Endothelial cell of umbilical vein (primary cell): Measurements from ENCODE around the gene ITGB3. TPM values are rescaled to one million over a fixed set of nuclear protein-coding genes. Genes with fewer than 3 reads are reported as not detected.

Experiments used
- BruUV-seq: library from RNA; stranded (reverse); fragments of 400-500 nt; replicated peaks from 2 replicates; lab custom pipeline; 2021; lab: Mats Ljungman, UMichigan
- CTCF ChIA-PET: fragments of 300-600, 350-600 bp; sonication (Branson Sonifier 250); formaldehyde crosslinking; loops from one replicate; lab custom pipeline; 2021; ENCODE audit warnings: antibody characterized with exemption, inconsistent platforms; lab: Charles Lee
- POLR2A ChIA-PET: fragments of 300-600, 350-600 bp; sonication (Branson Sonifier 250); formaldehyde crosslinking; loops from one replicate; lab custom pipeline; 2021; ENCODE audit warnings: antibody characterized with exemption, inconsistent platforms; lab: Charles Lee
- DNase-seq: peaks from one replicate; pipeline ENCODE4 v3.0.0-alpha.2; 2011; ENCODE audit warnings: low read depth, low spot score
- FAIRE-seq: peaks from 2 replicates; lab custom pipeline; 2011; peaks lifted over from hg19 to GRCh38; lab: Jason Lieb, UNC
- H2AFZ ChIP-seq: 2 replicates; pipeline ENCODE4 v1.6.0; 2012; ENCODE audit warnings: low read depth, low read length, control low read depth, inconsistent platforms
- H3K27ac ChIP-seq: 2 replicates; pipeline ENCODE4 v1.5.1; 2011; ENCODE audit warnings: low read depth, mild to moderate bottlenecking, control low read depth, low read length, moderate library complexity; ENCODE audit not compliant: insufficient read depth
- H3K27me3 ChIP-seq, 2 experiments: 2 replicates each; pipeline versions ENCODE4 v1.6.0 to v1.6.1; 2011; ENCODE audit warnings: low read length in 2 of 2, mixed read lengths in 1 of 2; ENCODE audit not compliant: control insufficient read depth in 2 of 2, insufficient read depth in 2 of 2
- H3K36me3 ChIP-seq, 2 experiments: 2 replicates in 1 of 2; 3 replicates in 1 of 2; pipeline ENCODE4 v1.5.1; 2011; ENCODE audit warnings: low read length in 2 of 2, mild to moderate bottlenecking in 1 of 2, moderate library complexity in 1 of 2; ENCODE audit not compliant: control insufficient read depth in 2 of 2, insufficient read depth in 2 of 2; ENCODE audit errors: extremely low read depth in 1 of 2
- H3K4me1 ChIP-seq: 3 replicates; pipeline ENCODE4 v1.5.1; 2011; ENCODE audit warnings: mild to moderate bottlenecking, low read length; ENCODE audit not compliant: control insufficient read depth, insufficient read depth; ENCODE audit errors: extremely low read depth
- H3K4me2 ChIP-seq: 2 replicates; pipeline ENCODE4 v1.6.1; 2011; ENCODE audit warnings: low read length, control low read depth, mixed read lengths; ENCODE audit not compliant: insufficient read depth
- H3K4me3 ChIP-seq, 3 experiments: fragments of 200-600 bp in 1 of 3; sonication (generic), shearing (Covaris generic) in 1 of 3; replicated peaks in 1 of 3; 2 replicates each; pipeline ENCODE4 v1.5.1; 2011 to 2016; ENCODE audit warnings: control low read depth in 3 of 3, low read length in 3 of 3, mild to moderate bottlenecking in 2 of 3, inconsistent platforms in 1 of 3, low read depth in 1 of 3, moderate library complexity in 1 of 3; ENCODE audit not compliant: insufficient read depth in 1 of 3
- H3K79me2 ChIP-seq: 2 replicates; pipeline ENCODE4 v1.6.0; 2012; ENCODE audit warnings: low read length, inconsistent platforms; ENCODE audit not compliant: control insufficient read depth, insufficient read depth
- H3K9ac ChIP-seq: replicated peaks from 2 replicates; pipeline ENCODE3; 2011; ENCODE audit warnings: low read length, control low read depth; ENCODE audit not compliant: insufficient read depth; ENCODE audit errors: extremely low read depth
- H3K9me1 ChIP-seq: replicated peaks from 3 replicates; pipeline ENCODE4 v1.6.0; 2011; ENCODE audit warnings: mild to moderate bottlenecking, low read length; ENCODE audit not compliant: control insufficient read depth, insufficient read depth; ENCODE audit errors: extremely low read depth
- H3K9me3 ChIP-seq: replicated peaks from 2 replicates; pipeline ENCODE4 v1.5.1; 2012; ENCODE audit warnings: low read length, inconsistent platforms; ENCODE audit not compliant: control insufficient read depth, insufficient read depth
- H4K20me1 ChIP-seq: replicated peaks from 2 replicates; pipeline ENCODE3; 2011; ENCODE audit warnings: mild to moderate bottlenecking, low read length; ENCODE audit not compliant: control insufficient read depth, insufficient read depth; ENCODE audit errors: extremely low read depth
- EZH2 ChIP-seq: IDR thresholded peaks from 2 replicates; pipeline ENCODE4 v1.6.1; 2012; ENCODE audit warnings: borderline replicate concordance, low read depth, mild to moderate bottlenecking, moderate library complexity, low read length, inconsistent platforms; ENCODE audit not compliant: severe bottlenecking
- FOS ChIP-seq: IDR thresholded peaks from 2 replicates; pipeline ENCODE4 v1.6.1; 2011; ENCODE audit warnings: mild to moderate bottlenecking, low read length, moderate library complexity, borderline replicate concordance; ENCODE audit not compliant: insufficient read depth
- GATA2 ChIP-seq: IDR thresholded peaks from 2 replicates; pipeline ENCODE4 v1.7.0; 2011; ENCODE audit warnings: low read depth, mild to moderate bottlenecking, moderate library complexity, mixed read lengths, low read length; ENCODE audit not compliant: insufficient read length, insufficient read depth
- JUN ChIP-seq: IDR thresholded peaks from 2 replicates; pipeline ENCODE4 v1.6.1; 2011; ENCODE audit warnings: borderline replicate concordance, low read depth; ENCODE audit not compliant: insufficient read length, insufficient read depth
- MYC ChIP-seq: IDR thresholded peaks from one replicate; pipeline ENCODE4 v1.6.1; 2011; ENCODE audit warnings: mild to moderate bottlenecking, low read depth, low read length
- POLR2A ChIP-seq: IDR thresholded peaks from 2 replicates; pipeline ENCODE4 v1.6.1; 2012; ENCODE audit warnings: low read depth, mild to moderate bottlenecking, control low read depth, low read length
- POLR2AphosphoS5 ChIP-seq: IDR thresholded peaks from 2 replicates; pipeline ENCODE4 v1.6.1; 2012; ENCODE audit warnings: low read depth, mild to moderate bottlenecking, control low read depth, low read length, moderate library complexity; ENCODE audit not compliant: insufficient read depth
- dilution Hi-C: fragments of 300-500 bp; cut with MboI; formaldehyde crosslinking; loops from one replicate; pipeline ENCODE4 v1.15.0; 2019; ENCODE audit warnings: low sequenced_read_pairs; ENCODE audit not compliant: extremely low pct_ligation_motif_present
- intact Hi-C: fragments of 100-400 bp; cut with micrococcal nuclease; formaldehyde crosslinking; loops from one replicate; pipeline ENCODE4 v1.10.0; 2022
- polyA plus RNA-seq, 4 experiments: library from polyadenylated mRNA; depleted of rRNA in 3 of 4; stranded (reverse) in 3 of 4; unstranded in 1 of 4; fragments of >200 nt; gene quantifications; 2 replicates each; pipeline versions ENCODE4 v1.2.1 to v1.2.3, GENCODE V29; 2011 to 2012; ENCODE audit warnings: missing spikeins in 1 of 4
- total RNA-seq: library from RNA; stranded (reverse); gene quantifications from 2 replicates; pipeline ENCODE4 v1.2.3, GENCODE V29; 2021
- TF ChIP-seq, protein P1 (sequence below), 2 donors: IDR thresholded peaks; 1 replicate in 1 of 2; 2 replicates in 1 of 2; pipeline ENCODE4 v1.5.1; 2011; ENCODE audit warnings: low read length in 2 of 2, mild to moderate bottlenecking in 2 of 2, moderate library complexity in 2 of 2, control low read depth in 1 of 2, inconsistent platforms in 1 of 2, low read depth in 1 of 2; ENCODE audit not compliant: insufficient read depth in 1 of 2; ENCODE audit errors: extremely low read depth in 1 of 2
- TF ChIP-seq, protein P2 (sequence below): IDR thresholded peaks from 2 replicates; pipeline ENCODE4 v1.6.1; 2011; ENCODE audit not compliant: insufficient read depth, insufficient read length

The ITGB3 gene
- total and polyA plus RNA-seq, 2 donors (not counting 3 experiments of a cell fraction or from before 2014, with no cell fraction given), result 55.8 to 60.0 TPM

DNA sequence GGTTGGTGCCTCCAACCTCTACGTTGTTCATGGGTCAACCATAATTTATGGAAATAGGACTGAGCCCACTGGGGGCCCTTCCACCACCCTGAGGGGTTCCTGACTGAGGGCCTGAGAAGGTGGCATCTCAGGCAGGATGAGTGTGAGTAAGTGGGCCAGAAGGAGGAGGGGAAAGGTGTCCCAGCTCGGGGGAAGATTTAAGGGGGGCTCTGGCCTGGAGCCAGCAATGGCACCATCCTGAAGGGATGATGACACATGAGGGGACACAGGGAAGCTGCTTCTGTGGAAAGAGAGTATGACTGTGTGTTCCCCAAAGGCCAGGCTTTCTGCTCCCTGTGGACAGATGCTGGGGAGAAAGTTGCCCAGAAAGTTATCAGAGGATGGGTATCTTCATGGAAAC lies 25.8 kb upstream of the ITGB3 start:
- Histone ChIP-seq H3K27me3 (no peaks in the 10 kb centered on the region), H3K4me3 (no peak overlapping the region), H3K4me1 (peaks cover 48% of the 10 kb centered on the region), H2AFZ (no peak overlapping the region), H3K27ac (no peak overlapping the region), H3K79me2 (no peaks in the 10 kb centered on the region), H3K4me2 (no peak overlapping the region), H3K36me3 (no peaks in the 10 kb centered on the region), H3K9ac (no peak overlapping the region), H3K9me1 (no peaks in the 10 kb centered on the region), H4K20me1 (no peaks in the 10 kb centered on the region), H3K9me3 (no peaks in the 10 kb centered on the region)
- DNase-seq (no peak), FAIRE-seq (no peak)
- no TSS peak for BruUV-seq
- ChIA-PET CTCF (interaction anchor here (1.0 to 4.5 kb wide), 2 partner anchors 12 to 88 kb away, joined by 3 to 120 read pairs; no protein-coding TSS in a partner anchor), POLR2A (no interaction called here)
- dilution Hi-C loops (no loop called here), intact Hi-C loops (loop anchor here (2.0 kb wide), 1 partner anchor 387 kb away; no protein-coding TSS in a partner anchor)
- TF ChIP-seq GATA2 (no peak), FOS (no peak), POLR2AphosphoS5 (no peak), JUN (no peak), MYC (no peak), EZH2 (no peak), POLR2A (no peak)
- TF ChIP-seq, protein P1, sequence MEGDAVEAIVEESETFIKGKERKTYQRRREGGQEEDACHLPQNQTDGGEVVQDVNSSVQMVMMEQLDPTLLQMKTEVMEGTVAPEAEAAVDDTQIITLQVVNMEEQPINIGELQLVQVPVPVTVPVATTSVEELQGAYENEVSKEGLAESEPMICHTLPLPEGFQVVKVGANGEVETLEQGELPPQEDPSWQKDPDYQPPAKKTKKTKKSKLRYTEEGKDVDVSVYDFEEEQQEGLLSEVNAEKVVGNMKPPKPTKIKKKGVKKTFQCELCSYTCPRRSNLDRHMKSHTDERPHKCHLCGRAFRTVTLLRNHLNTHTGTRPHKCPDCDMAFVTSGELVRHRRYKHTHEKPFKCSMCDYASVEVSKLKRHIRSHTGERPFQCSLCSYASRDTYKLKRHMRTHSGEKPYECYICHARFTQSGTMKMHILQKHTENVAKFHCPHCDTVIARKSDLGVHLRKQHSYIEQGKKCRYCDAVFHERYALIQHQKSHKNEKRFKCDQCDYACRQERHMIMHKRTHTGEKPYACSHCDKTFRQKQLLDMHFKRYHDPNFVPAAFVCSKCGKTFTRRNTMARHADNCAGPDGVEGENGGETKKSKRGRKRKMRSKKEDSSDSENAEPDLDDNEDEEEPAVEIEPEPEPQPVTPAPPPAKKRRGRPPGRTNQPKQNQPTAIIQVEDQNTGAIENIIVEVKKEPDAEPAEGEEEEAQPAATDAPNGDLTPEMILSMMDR (IDR thresholded peaks at IDR 0.05; ENCODE audit: extremely low read depth in 1 of 2, insufficient read depth in 1 of 2, low read depth in 1 of 2, low read length in 2 of 2), result no peak
- TF ChIP-seq, protein P2, sequence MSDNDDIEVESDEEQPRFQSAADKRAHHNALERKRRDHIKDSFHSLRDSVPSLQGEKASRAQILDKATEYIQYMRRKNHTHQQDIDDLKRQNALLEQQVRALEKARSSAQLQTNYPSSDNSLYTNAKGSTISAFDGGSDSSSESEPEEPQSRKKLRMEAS, result no peak
